Endothelial cell of umbilical vein (primary cell): ENCODE data around the gene FMNL2.

Experiments used
- EZH2 ChIP-seq: IDR thresholded peaks from 2 replicates; pipeline ENCODE4 v1.6.1; 2012; ENCODE audit warnings: borderline replicate concordance, low read depth, mild to moderate bottlenecking, moderate library complexity, low read length, inconsistent platforms; ENCODE audit not compliant: severe bottlenecking
- FOS ChIP-seq: IDR thresholded peaks from 2 replicates; pipeline ENCODE4 v1.6.1; 2011; ENCODE audit warnings: mild to moderate bottlenecking, low read length, moderate library complexity, borderline replicate concordance; ENCODE audit not compliant: insufficient read depth
- JUN ChIP-seq: IDR thresholded peaks from 2 replicates; pipeline ENCODE4 v1.6.1; 2011; ENCODE audit warnings: borderline replicate concordance, low read depth; ENCODE audit not compliant: insufficient read length, insufficient read depth
- MYC ChIP-seq: IDR thresholded peaks from one replicate; pipeline ENCODE4 v1.6.1; 2011; ENCODE audit warnings: mild to moderate bottlenecking, low read depth, low read length
- POLR2A ChIP-seq: IDR thresholded peaks from 2 replicates; pipeline ENCODE4 v1.6.1; 2012; ENCODE audit warnings: low read depth, mild to moderate bottlenecking, control low read depth, low read length
- POLR2AphosphoS5 ChIP-seq: IDR thresholded peaks from 2 replicates; pipeline ENCODE4 v1.6.1; 2012; ENCODE audit warnings: low read depth, mild to moderate bottlenecking, control low read depth, low read length, moderate library complexity; ENCODE audit not compliant: insufficient read depth
- TF ChIP-seq, protein P1 (sequence below), 2 donors: IDR thresholded peaks; 1 replicate in 1 of 2; 2 replicates in 1 of 2; pipeline ENCODE4 v1.5.1; 2011; ENCODE audit warnings: low read length in 2 of 2, mild to moderate bottlenecking in 2 of 2, moderate library complexity in 2 of 2, control low read depth in 1 of 2, inconsistent platforms in 1 of 2, low read depth in 1 of 2; ENCODE audit not compliant: insufficient read depth in 1 of 2; ENCODE audit errors: extremely low read depth in 1 of 2

DNA sequence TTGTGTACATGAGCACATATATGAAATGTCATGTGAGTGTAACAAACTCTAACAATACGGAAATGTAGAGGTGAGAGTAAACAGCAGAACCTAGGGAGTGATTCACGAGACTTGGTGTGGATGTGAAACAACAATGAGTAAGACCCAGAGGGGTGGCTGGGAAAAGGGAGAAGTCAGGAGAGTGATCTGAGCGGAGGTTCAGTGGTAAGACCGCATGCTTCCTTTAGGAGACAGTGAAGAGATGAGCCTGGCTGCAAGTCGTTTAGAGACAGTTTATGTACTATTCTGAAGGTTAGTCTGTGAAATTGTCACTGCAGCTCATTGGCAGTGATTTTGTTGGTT, 231.7 kb downstream of the FMNL2 start:
- no peak for TF ChIP-seq MYC
- TF ChIP-seq, protein P1, sequence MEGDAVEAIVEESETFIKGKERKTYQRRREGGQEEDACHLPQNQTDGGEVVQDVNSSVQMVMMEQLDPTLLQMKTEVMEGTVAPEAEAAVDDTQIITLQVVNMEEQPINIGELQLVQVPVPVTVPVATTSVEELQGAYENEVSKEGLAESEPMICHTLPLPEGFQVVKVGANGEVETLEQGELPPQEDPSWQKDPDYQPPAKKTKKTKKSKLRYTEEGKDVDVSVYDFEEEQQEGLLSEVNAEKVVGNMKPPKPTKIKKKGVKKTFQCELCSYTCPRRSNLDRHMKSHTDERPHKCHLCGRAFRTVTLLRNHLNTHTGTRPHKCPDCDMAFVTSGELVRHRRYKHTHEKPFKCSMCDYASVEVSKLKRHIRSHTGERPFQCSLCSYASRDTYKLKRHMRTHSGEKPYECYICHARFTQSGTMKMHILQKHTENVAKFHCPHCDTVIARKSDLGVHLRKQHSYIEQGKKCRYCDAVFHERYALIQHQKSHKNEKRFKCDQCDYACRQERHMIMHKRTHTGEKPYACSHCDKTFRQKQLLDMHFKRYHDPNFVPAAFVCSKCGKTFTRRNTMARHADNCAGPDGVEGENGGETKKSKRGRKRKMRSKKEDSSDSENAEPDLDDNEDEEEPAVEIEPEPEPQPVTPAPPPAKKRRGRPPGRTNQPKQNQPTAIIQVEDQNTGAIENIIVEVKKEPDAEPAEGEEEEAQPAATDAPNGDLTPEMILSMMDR (IDR thresholded peaks at IDR 0.05; ENCODE audit: extremely low read depth in 1 of 2, insufficient read depth in 1 of 2, low read depth in 1 of 2, low read length in 2 of 2) = no peak
- no peak for TF ChIP-seq POLR2A
- TF ChIP-seq JUN = no peak
- TF ChIP-seq POLR2AphosphoS5 = no peak
- TF ChIP-seq EZH2 = no peak
- TF ChIP-seq FOS = no peak
